HL-60 (cell line): ENCODE measurements around the gene HTR3B.

Experiments used
- DNase-seq, 2 experiments: peaks; one replicate each; pipeline ENCODE4 v3.0.0-alpha.2; 2010 to 2020; ENCODE audit warnings: low read depth in 1 of 2, low spot score in 1 of 2
- H3K27ac ChIP-seq: fragments of 250-450 bp; sonication (Bioruptor Pico); replicated peaks from 2 replicates; pipeline ENCODE4 v1.5.1; 2020; ENCODE audit warnings: mild to moderate bottlenecking, moderate library complexity
- H3K27me3 ChIP-seq: fragments of 250-450 bp; sonication (Bioruptor Pico); 2 replicates; pipeline ENCODE4 v1.5.1; 2021; ENCODE audit warnings: mild to moderate bottlenecking, moderate library complexity; ENCODE audit not compliant: insufficient read depth, poor library complexity, severe bottlenecking
- H3K4me3 ChIP-seq: replicated peaks from 2 replicates; pipeline ENCODE4 v1.5.1; 2011; ENCODE audit warnings: mild to moderate bottlenecking, control low read depth, low read length; ENCODE audit not compliant: insufficient read depth
- GABPA ChIP-seq: IDR thresholded peaks from 2 replicates; pipeline ENCODE4 v1.6.1; 2012; ENCODE audit warnings: low read depth
- POLR2AphosphoS5 ChIP-seq: IDR thresholded peaks from 2 replicates; pipeline ENCODE4 v1.6.1; 2012; ENCODE audit warnings: low read depth
- SPI1 ChIP-seq: IDR thresholded peaks from 2 replicates; pipeline ENCODE4 v1.6.1; 2012; ENCODE audit warnings: low read depth, mild to moderate bottlenecking, borderline replicate concordance
- TF ChIP-seq, protein P1 (sequence below): IDR thresholded peaks from 2 replicates; pipeline ENCODE4 v1.6.1; 2012; ENCODE audit warnings: low read depth; ENCODE audit not compliant: insufficient replicate concordance
- TF ChIP-seq, protein P2 (sequence below): IDR thresholded peaks from one replicate; pipeline ENCODE4 v1.5.1; 2011; ENCODE audit warnings: low read length, control low read depth, inconsistent platforms; ENCODE audit not compliant: insufficient read depth

Gene HTR3B

GRCh38 chr11:113934761-113935160 is 30.2 kb downstream of the HTR3B start:
- DNase-seq = no peak
- Histone ChIP-seq H3K27ac (no peak overlapping the region), H3K4me3 (no peak overlapping the region), H3K27me3 (no peaks in the 10 kb centered on the region)
- no peak for TF ChIP-seq SPI1
- TF ChIP-seq, protein P1, sequence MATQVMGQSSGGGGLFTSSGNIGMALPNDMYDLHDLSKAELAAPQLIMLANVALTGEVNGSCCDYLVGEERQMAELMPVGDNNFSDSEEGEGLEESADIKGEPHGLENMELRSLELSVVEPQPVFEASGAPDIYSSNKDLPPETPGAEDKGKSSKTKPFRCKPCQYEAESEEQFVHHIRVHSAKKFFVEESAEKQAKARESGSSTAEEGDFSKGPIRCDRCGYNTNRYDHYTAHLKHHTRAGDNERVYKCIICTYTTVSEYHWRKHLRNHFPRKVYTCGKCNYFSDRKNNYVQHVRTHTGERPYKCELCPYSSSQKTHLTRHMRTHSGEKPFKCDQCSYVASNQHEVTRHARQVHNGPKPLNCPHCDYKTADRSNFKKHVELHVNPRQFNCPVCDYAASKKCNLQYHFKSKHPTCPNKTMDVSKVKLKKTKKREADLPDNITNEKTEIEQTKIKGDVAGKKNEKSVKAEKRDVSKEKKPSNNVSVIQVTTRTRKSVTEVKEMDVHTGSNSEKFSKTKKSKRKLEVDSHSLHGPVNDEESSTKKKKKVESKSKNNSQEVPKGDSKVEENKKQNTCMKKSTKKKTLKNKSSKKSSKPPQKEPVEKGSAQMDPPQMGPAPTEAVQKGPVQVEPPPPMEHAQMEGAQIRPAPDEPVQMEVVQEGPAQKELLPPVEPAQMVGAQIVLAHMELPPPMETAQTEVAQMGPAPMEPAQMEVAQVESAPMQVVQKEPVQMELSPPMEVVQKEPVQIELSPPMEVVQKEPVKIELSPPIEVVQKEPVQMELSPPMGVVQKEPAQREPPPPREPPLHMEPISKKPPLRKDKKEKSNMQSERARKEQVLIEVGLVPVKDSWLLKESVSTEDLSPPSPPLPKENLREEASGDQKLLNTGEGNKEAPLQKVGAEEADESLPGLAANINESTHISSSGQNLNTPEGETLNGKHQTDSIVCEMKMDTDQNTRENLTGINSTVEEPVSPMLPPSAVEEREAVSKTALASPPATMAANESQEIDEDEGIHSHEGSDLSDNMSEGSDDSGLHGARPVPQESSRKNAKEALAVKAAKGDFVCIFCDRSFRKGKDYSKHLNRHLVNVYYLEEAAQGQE = no peak
- TF ChIP-seq GABPA = no peak
- TF ChIP-seq, protein P2, sequence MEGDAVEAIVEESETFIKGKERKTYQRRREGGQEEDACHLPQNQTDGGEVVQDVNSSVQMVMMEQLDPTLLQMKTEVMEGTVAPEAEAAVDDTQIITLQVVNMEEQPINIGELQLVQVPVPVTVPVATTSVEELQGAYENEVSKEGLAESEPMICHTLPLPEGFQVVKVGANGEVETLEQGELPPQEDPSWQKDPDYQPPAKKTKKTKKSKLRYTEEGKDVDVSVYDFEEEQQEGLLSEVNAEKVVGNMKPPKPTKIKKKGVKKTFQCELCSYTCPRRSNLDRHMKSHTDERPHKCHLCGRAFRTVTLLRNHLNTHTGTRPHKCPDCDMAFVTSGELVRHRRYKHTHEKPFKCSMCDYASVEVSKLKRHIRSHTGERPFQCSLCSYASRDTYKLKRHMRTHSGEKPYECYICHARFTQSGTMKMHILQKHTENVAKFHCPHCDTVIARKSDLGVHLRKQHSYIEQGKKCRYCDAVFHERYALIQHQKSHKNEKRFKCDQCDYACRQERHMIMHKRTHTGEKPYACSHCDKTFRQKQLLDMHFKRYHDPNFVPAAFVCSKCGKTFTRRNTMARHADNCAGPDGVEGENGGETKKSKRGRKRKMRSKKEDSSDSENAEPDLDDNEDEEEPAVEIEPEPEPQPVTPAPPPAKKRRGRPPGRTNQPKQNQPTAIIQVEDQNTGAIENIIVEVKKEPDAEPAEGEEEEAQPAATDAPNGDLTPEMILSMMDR = no peak
- no peak for TF ChIP-seq POLR2AphosphoS5

GRCh38 chr11:113935858-113936257 is 31.3 kb downstream of the HTR3B start:
- TF ChIP-seq SPI1 = no peak
- TF ChIP-seq, protein P1 = no peak
- TF ChIP-seq, protein P2 = no peak
- TF ChIP-seq POLR2AphosphoS5 = no peak
- TF ChIP-seq GABPA = no peak
- no peak overlapping the region for H3K27ac ChIP-seq
- DNase-seq = no peak
- H3K4me3 ChIP-seq = no peak overlapping the region
- H3K27me3 ChIP-seq = no peaks in the 10 kb centered on the region

GRCh38 chr11:113937918-113938317 is 33.3 kb downstream of the HTR3B start:
- Histone ChIP-seq H3K27ac (no peak overlapping the region), H3K4me3 (no peak overlapping the region), H3K27me3 (no peaks in the 10 kb centered on the region)
- TF ChIP-seq, protein P1 = no peak
- TF ChIP-seq SPI1 = no peak
- TF ChIP-seq GABPA = no peak
- TF ChIP-seq POLR2AphosphoS5 = no peak
- TF ChIP-seq, protein P2 = no peak
- no peak for DNase-seq
